GM12878 (cell line): ENCODE data around the gene PDE1C.

Source experiments
- BHLHE40 ChIP-seq, 2 experiments: fragments of 450-650 bp in 1 of 2; IDR thresholded peaks; 2 replicates each; pipeline ENCODE4 v1.6.1; 2011 to 2017; ENCODE audit warnings: low read depth in 2 of 2, borderline replicate concordance in 1 of 2, improper control_type of control experiment in 1 of 2, low read length in 1 of 2, mild to moderate bottlenecking in 1 of 2
- CTCF ChIP-seq, 3 experiments: IDR thresholded peaks in 2 of 3; conservative IDR thresholded peaks in 1 of 3; 2 replicates each; pipeline ENCODE4 v1.5.1; 2011; ENCODE audit warnings: low read depth in 3 of 3, low read length in 3 of 3, mild to moderate bottlenecking in 3 of 3, control low read depth in 2 of 3, moderate library complexity in 2 of 3, inconsistent platforms in 1 of 3, mixed read lengths in 1 of 3; ENCODE audit not compliant: control insufficient read depth in 2 of 3, insufficient read depth in 1 of 3; ENCODE audit errors: extremely low read depth in 1 of 3
- E2F4 ChIP-seq: IDR thresholded peaks from 2 replicates; pipeline ENCODE4 v1.6.1; 2012; ENCODE audit warnings: low read depth, low read length, improper control_type of control experiment
- EZH2 ChIP-seq: IDR thresholded peaks from 2 replicates; pipeline ENCODE4 v1.6.1; 2012; ENCODE audit warnings: low read depth, mild to moderate bottlenecking, control low read depth, inconsistent platforms, low read length, borderline replicate concordance; ENCODE audit not compliant: control insufficient read depth
- FOXK2 ChIP-seq: fragments of 450-650 bp; IDR thresholded peaks from 2 replicates; pipeline ENCODE4 v1.6.1; 2017; ENCODE audit warnings: mild to moderate bottlenecking, moderate library complexity
- FOXM1 ChIP-seq: IDR thresholded peaks from 2 replicates; pipeline ENCODE4 v1.6.1; 2012; ENCODE audit warnings: low read depth, mild to moderate bottlenecking, inconsistent platforms, low read length, moderate library complexity
- MAX ChIP-seq: IDR thresholded peaks from 2 replicates; pipeline ENCODE4 v1.6.1; 2012; ENCODE audit warnings: low read depth, low read length, improper control_type of control experiment
- MYC ChIP-seq: IDR thresholded peaks from 2 replicates; pipeline ENCODE4 v1.6.1; 2011; ENCODE audit warnings: mild to moderate bottlenecking, low read length, moderate library complexity, inconsistent platforms; ENCODE audit not compliant: insufficient read depth, insufficient replicate concordance, insufficient read length, severe bottlenecking
- POLR2A ChIP-seq: IDR thresholded peaks from 2 replicates; pipeline ENCODE4 v1.6.1; 2011; ENCODE audit warnings: low read depth, mild to moderate bottlenecking, low read length
- USF1 ChIP-seq: IDR thresholded peaks from 2 replicates; pipeline ENCODE4 v1.6.1; 2011; ENCODE audit warnings: borderline replicate concordance, low read depth, mild to moderate bottlenecking, moderate library complexity, mixed read lengths, low read length; ENCODE audit not compliant: insufficient read depth; ENCODE audit errors: extremely low read length
- USF2 ChIP-seq: IDR thresholded peaks from 2 replicates; pipeline ENCODE4 v1.6.1; 2011; ENCODE audit warnings: low read depth, low read length, improper control_type of control experiment, borderline replicate concordance
- YY1 ChIP-seq: IDR thresholded peaks from 2 replicates; pipeline ENCODE4 v1.6.1; 2011; ENCODE audit warnings: low read depth, mild to moderate bottlenecking, low read length
- ZBTB33 ChIP-seq: fragments of 450-650 bp; IDR thresholded peaks from 2 replicates; pipeline ENCODE4 v1.6.1; 2017; ENCODE audit warnings: mild to moderate bottlenecking

GRCh38 chr7:32023376-32023775 lies 46.8 kb downstream of the PDE1C start:
- TF ChIP-seq CTCF (IDR thresholded peaks at IDR 0.05 in 2 of 3, conservative IDR thresholded peaks at IDR 0.05 in 1 of 3; ENCODE audit: control insufficient read depth in 2 of 3, extremely low read depth in 1 of 3, insufficient read depth in 1 of 3, low read depth in 3 of 3, low read length in 3 of 3) (no peak), FOXM1 (no peak), FOXK2 (no peak), YY1 (no peak), ZBTB33 (no peak), USF2 (no peak), EZH2 (no peak), BHLHE40 (IDR thresholded peaks at IDR 0.05; ENCODE audit: borderline replicate concordance in 1 of 2, low read depth in 2 of 2, low read length in 1 of 2) (no peak), POLR2A (no peak), USF1 (no peak), MYC (no peak), E2F4 (no peak), MAX (no peak)
